ENCODE results near the gene GSTM4.

DNA sequence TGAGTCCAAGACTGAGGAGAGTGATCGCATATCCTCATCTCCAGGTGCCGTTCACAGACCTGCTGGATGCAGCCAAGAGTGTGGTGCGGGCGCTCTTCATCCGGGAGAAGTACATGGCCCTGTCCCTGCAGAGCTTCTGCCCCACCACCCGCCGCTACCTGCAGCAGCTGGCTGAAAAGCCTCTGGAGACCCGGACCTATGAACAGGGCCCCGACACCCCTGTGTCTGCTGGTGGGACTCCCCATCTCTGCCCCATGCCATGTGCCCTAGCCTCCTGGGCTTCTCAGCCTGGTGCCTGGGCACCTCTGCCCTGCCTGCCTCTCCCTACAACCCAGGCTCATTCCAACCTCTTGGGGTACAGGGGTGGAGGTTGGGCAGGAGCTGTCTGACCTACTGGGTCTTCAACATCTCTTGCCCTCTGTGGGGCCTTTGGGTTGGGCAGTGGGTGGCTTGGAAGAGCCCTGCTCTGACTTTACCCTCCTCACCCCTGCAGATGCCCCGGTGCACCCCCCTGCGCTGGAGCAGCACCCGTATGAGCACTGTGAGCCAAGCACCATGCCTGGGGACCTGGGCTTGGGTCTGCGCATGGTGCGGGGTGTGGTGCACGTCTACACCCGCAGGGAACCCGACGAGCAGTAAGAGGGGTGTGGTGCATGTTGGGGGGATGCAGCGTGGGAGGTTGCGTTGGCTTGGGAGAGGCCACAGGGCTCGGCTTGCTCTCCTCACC is 29.1 kb upstream of the GSTM4 start:
- no peak for TF ChIP-seq POLR2A (IDR thresholded peaks at IDR 0.05; ENCODE audit: low read depth)
- TF ChIP-seq, protein P1, sequence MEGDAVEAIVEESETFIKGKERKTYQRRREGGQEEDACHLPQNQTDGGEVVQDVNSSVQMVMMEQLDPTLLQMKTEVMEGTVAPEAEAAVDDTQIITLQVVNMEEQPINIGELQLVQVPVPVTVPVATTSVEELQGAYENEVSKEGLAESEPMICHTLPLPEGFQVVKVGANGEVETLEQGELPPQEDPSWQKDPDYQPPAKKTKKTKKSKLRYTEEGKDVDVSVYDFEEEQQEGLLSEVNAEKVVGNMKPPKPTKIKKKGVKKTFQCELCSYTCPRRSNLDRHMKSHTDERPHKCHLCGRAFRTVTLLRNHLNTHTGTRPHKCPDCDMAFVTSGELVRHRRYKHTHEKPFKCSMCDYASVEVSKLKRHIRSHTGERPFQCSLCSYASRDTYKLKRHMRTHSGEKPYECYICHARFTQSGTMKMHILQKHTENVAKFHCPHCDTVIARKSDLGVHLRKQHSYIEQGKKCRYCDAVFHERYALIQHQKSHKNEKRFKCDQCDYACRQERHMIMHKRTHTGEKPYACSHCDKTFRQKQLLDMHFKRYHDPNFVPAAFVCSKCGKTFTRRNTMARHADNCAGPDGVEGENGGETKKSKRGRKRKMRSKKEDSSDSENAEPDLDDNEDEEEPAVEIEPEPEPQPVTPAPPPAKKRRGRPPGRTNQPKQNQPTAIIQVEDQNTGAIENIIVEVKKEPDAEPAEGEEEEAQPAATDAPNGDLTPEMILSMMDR (IDR thresholded peaks at IDR 0.05), result no peak
